Activated naive CD4-positive, alpha-beta T cell treated with anti-CD3 and anti-CD28 coated beads, Interleukin-2, amount 10 ng/mL, durations not matched to agents 7 days and 5 days (primary cell): ENCODE measurements around the gene SLC25A3.
A peak's percentile ranks its signal among the peaks of the same experiment; 100 is the strongest.
"Not testable (repeated sequence)": the region's sequence is repeated elsewhere in the genome, so short reads cannot be mapped to it uniquely, and the experiment has no call there.

ENCODE experiments used
- CTCF ChIA-PET: fragments of 350-600 bp; sonication (Branson Sonifier 250); formaldehyde crosslinking; loops from one replicate; lab custom pipeline; 2021; ENCODE audit warnings: antibody characterized with exemption; lab: Charles Lee
- DNase-seq: peaks from one replicate; pipeline ENCODE4 v3.0.0-alpha.2; 2020
- H3K27ac Mint-ChIP-seq: one replicate; pipeline ENCODE4 v1.8.0; 2021; ENCODE audit warnings: mild to moderate bottlenecking, moderate library complexity, mixed read lengths
- H3K27me3 Mint-ChIP-seq: one replicate; pipeline ENCODE4 v1.8.0; 2021; ENCODE audit warnings: mild to moderate bottlenecking, mixed read lengths
- H3K36me3 Mint-ChIP-seq: one replicate; pipeline ENCODE4 v1.8.0; 2021; ENCODE audit warnings: mixed read lengths
- H3K4me1 Mint-ChIP-seq: one replicate; pipeline ENCODE4 v1.8.0; 2021; ENCODE audit warnings: mixed read lengths
- H3K4me3 Mint-ChIP-seq: one replicate; pipeline ENCODE4 v1.8.0; 2021; ENCODE audit warnings: mild to moderate bottlenecking, moderate library complexity, mixed read lengths
- H3K9me3 Mint-ChIP-seq: one replicate; pipeline ENCODE4 v1.8.0; 2021; ENCODE audit warnings: mixed read lengths

SLC25A3 gene

GRCh38 chr12:98579347-98579746 is 14.1 kb upstream of the SLC25A3 start:
- H3K4me1 Mint-ChIP-seq, result no peaks in the 10 kb centered on the region
- peaks cover 20% of the 10 kb centered on the region for H3K27me3 Mint-ChIP-seq
- DNase-seq, result no peak
- no peaks in the 10 kb centered on the region for H3K36me3 Mint-ChIP-seq
- H3K27ac Mint-ChIP-seq, result no peak overlapping the region
- CTCF ChIA-PET, result interaction anchor here (1.7 kb wide), 1 partner anchor 12 kb away, joined by 6 read pairs; no protein-coding TSS in a partner anchor
- no peak overlapping the region for H3K4me3 Mint-ChIP-seq
- H3K9me3 Mint-ChIP-seq, result peaks cover 3% of the 10 kb centered on the region

DNA sequence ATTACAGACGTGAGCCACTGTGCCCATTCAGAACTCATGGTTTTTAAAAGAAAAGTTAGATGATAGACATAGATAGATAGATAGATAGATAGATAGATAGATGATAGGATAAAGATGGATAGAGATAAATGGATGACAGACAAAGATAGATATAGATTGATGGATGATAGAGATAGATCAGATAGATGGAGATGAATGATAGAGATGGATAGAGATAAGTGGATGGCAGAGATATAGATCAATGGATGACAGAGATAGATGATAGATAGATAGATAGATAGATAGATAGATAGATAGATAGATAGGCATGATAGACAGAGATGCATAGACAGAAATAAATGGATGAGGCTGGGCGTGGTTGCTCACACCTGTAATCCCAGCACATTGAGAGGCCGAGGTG is 13.7 kb upstream of the SLC25A3 start:
- no peaks in the 10 kb centered on the region for H3K36me3 Mint-ChIP-seq
- peaks cover 20% of the 10 kb centered on the region for H3K27me3 Mint-ChIP-seq
- H3K4me3 Mint-ChIP-seq, result no peak overlapping the region
- CTCF ChIA-PET, result interaction anchor here (1.7 kb wide), 1 partner anchor 13 kb away, joined by 6 read pairs; no protein-coding TSS in a partner anchor
- peaks cover 3% of the 10 kb centered on the region for H3K9me3 Mint-ChIP-seq
- DNase-seq, result no peak
- H3K27ac Mint-ChIP-seq, result no peak overlapping the region
- H3K4me1 Mint-ChIP-seq, result no peaks in the 10 kb centered on the region

DNA sequence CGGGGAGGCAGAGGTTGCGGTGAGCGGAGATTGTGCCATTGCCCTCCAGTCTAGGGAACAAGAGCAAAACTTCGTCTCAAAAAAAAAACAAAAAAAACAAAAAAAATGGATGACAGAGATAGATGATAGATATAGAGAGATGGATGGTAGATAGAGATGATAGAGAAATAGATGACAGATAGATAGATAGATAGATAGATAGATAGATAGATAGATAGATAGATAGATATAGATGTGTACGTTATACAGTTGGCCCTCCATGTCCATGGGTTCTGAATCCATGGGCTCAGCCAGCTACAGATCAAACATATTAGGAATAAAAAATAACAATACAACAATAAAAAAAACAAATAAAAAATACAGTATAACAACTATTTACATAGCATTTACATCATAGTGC is 12.8 kb upstream of the SLC25A3 start:
- Mint-ChIP-seq H3K36me3 (no peaks in the 10 kb centered on the region), H3K27ac (no peak overlapping the region), H3K4me1 (no peaks in the 10 kb centered on the region), H3K27me3 (peaks cover 20% of the 10 kb centered on the region), H3K9me3 (peaks cover 3% of the 10 kb centered on the region), H3K4me3 (no peak overlapping the region)
- DNase-seq, result no peak
- CTCF ChIA-PET, result no interaction called here

GRCh38 chr12:98581101-98581500 is 12.4 kb upstream of the SLC25A3 start:
- no peak overlapping the region for H3K4me3 Mint-ChIP-seq
- DNase-seq, result no peak
- H3K27me3 Mint-ChIP-seq, result peaks cover 20% of the 10 kb centered on the region
- CTCF ChIA-PET, result no interaction called here
- H3K27ac Mint-ChIP-seq, result no peak overlapping the region
- H3K36me3 Mint-ChIP-seq, result no peaks in the 10 kb centered on the region
- H3K4me1 Mint-ChIP-seq, result no peaks in the 10 kb centered on the region
- H3K9me3 Mint-ChIP-seq, result peaks cover 3% of the 10 kb centered on the region

DNA sequence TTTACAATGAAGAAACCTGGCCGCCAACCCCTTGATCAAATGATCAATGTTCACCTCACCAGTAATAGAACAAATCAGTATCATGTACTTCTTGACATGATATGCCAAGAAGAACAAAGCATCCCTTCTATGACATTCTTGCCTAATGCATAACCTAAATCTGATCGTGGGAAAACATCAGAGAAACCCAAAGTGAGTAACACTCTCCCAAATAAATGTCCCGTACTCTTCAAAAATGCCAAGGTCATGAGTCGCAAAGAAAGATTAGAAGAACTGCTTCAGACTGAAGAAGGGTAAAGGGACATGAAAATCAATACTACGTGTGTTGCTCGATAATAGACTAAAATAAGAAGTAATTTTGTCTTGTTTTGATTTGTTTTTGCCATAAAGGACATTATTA is 11.4 kb upstream of the SLC25A3 start:
- DNase-seq, result no peak
- Mint-ChIP-seq H3K4me3 (no peak overlapping the region), H3K4me1 (no peaks in the 10 kb centered on the region), H3K27me3 (peaks cover 20% of the 10 kb centered on the region), H3K36me3 (no peaks in the 10 kb centered on the region), H3K9me3 (no peaks in the 10 kb centered on the region), H3K27ac (no peak overlapping the region)
- CTCF ChIA-PET, result interaction anchor here (1.6 kb wide), 1 partner anchor 11 kb away, joined by 4 read pairs; no protein-coding TSS in a partner anchor

- Mint-ChIP-seq H3K4me1 (peaks cover 2% of the 10 kb centered on the region), H3K4me3 (no peak overlapping the region), H3K27ac (no peak overlapping the region), H3K36me3 (no peaks in the 10 kb centered on the region), H3K27me3 (peaks cover 20% of the 10 kb centered on the region), H3K9me3 (no peaks in the 10 kb centered on the region)
- CTCF ChIA-PET, result interaction anchor here (1.7 kb wide), 1 partner anchor 20 kb away, joined by 6 read pairs; no protein-coding TSS in a partner anchor
- no peak for DNase-seq
These were observed 6.4 kb upstream of the SLC25A3 start for GRCh38 chr12:98587084-98587483.

- Mint-ChIP-seq H3K27ac (peak overlapping the region; percentile 2), H3K36me3 (peaks cover 18% of the 10 kb centered on the region), H3K4me3 (peak overlapping the region; percentile 30), H3K4me1 (peaks cover 21% of the 10 kb centered on the region), H3K27me3 (peaks cover 11% of the 10 kb centered on the region), H3K9me3 (no peaks in the 10 kb centered on the region)
- DNase-seq, result no peak
- CTCF ChIA-PET, result interaction anchor here (0.9 kb wide), 1 partner anchor 24 kb away, joined by 3 read pairs; no protein-coding TSS in a partner anchor
These were observed 2.3 kb upstream of the SLC25A3 start for GRCh38 chr12:98591209-98591608.

GRCh38 chr12:98592825-98593322 is 612 bp upstream of the SLC25A3 start:
- peak overlapping the region; percentile 85 for H3K4me3 Mint-ChIP-seq
- peaks cover 32% of the 10 kb centered on the region for H3K4me1 Mint-ChIP-seq
- H3K9me3 Mint-ChIP-seq, result no peaks in the 10 kb centered on the region
- CTCF ChIA-PET, result interaction anchor here (0.5 to 1.5 kb wide), 6 partner anchors 48 to 102 kb away, joined by 3 to 5 read pairs (median 3); no protein-coding TSS in a partner anchor
- peak overlapping the region; percentile 98 for H3K27ac Mint-ChIP-seq
- H3K36me3 Mint-ChIP-seq, result peaks cover 27% of the 10 kb centered on the region
- DNase-seq, result no peak
- H3K27me3 Mint-ChIP-seq, result peaks cover 8% of the 10 kb centered on the region

DNA sequence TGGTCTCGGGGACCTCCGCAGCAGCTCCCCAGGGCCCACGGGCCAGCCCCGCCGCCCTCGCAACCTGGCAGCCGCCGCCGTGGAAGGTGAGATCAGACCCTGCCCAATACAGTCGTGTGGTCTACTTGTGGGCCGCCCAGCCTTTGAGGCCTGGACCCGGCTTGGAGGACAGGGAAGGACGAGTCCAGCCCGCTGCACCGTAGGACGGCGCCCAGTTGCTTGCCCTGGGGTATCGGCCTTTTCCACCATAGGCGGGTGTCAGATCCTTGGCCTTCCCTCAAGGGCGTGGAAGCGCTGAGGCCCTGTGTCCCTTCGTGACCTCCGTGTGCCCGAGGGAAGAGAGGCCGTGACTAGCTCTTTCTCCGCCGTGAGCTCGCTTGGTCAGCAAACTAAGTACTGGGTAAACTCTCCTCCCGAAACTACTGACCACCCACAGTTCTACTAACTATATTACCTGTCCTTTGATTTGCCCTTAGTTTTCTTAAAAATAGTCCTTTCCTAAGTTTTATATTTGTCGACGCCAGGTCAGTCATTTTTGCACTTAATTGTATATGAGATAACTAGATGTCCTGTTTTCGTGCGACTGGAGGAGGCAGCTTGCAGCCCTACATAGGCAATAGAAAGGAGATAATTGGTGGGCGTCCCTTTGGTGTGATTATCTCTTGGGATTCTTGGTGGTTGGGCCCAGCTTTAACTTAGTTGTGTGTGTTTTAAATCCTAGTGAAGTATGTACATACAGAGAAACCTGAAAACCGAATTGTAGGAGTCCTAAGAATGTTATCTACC is 757 bp downstream of the SLC25A3 start:
- peak overlapping the region; percentile 98 for H3K27ac Mint-ChIP-seq
- CTCF ChIA-PET, result interaction anchor here (0.7 to 1.6 kb wide), 9 partner anchors 13 to 73 kb away, joined by 3 to 10 read pairs (median 3); no protein-coding TSS in a partner anchor
- no peak for DNase-seq
- no peaks in the 10 kb centered on the region for H3K9me3 Mint-ChIP-seq
- peak overlapping the region; percentile 85 for H3K4me3 Mint-ChIP-seq
- peaks cover 6% of the 10 kb centered on the region for H3K27me3 Mint-ChIP-seq
- H3K4me1 Mint-ChIP-seq, result peaks cover 37% of the 10 kb centered on the region
- peaks cover 34% of the 10 kb centered on the region for H3K36me3 Mint-ChIP-seq

- peaks cover 37% of the 10 kb centered on the region for H3K4me1 Mint-ChIP-seq
- CTCF ChIA-PET, result interaction anchor here (0.6 to 1.6 kb wide), 8 partner anchors 24 to 80 kb away, joined by 3 to 6 read pairs (median 3); partner anchors contain the start of gene TMPO
- H3K27me3 Mint-ChIP-seq, result no peaks in the 10 kb centered on the region
- H3K36me3 Mint-ChIP-seq, result peaks cover 37% of the 10 kb centered on the region
- DNase-seq, result peak; percentile 31
- H3K4me3 Mint-ChIP-seq, result peak overlapping the region; percentile 85
- peak overlapping the region; percentile 98 for H3K27ac Mint-ChIP-seq
- no peaks in the 10 kb centered on the region for H3K9me3 Mint-ChIP-seq
These were observed 1.9 kb downstream of the SLC25A3 start for GRCh38 chr12:98595243-98595988.

- not testable (repeated sequence) for DNase-seq, H3K27me3 Mint-ChIP-seq, H3K4me3 Mint-ChIP-seq, H3K9me3 Mint-ChIP-seq, H3K27ac Mint-ChIP-seq
- CTCF ChIA-PET, result interaction anchor here (0.9 to 1.0 kb wide), 2 partner anchors 31 to 200 kb away, joined by 3 to 4 read pairs; no protein-coding TSS in a partner anchor
- H3K4me1 Mint-ChIP-seq, result peaks cover 34% of the 10 kb centered on the region
- H3K36me3 Mint-ChIP-seq, result peaks cover 46% of the 10 kb centered on the region
These were observed 3.8 kb downstream of the SLC25A3 start for GRCh38 chr12:98597313-98597712.

GRCh38 chr12:98601924-98602323 is 8.4 kb downstream of the SLC25A3 start:
- Mint-ChIP-seq H3K4me1 (peaks cover 13% of the 10 kb centered on the region), H3K4me3 (no peak overlapping the region), H3K36me3 (peaks cover 36% of the 10 kb centered on the region), H3K27ac (no peak overlapping the region), H3K27me3 (no peaks in the 10 kb centered on the region), H3K9me3 (no peaks in the 10 kb centered on the region)
- no peak for DNase-seq
- CTCF ChIA-PET, result no interaction called here

- no peak for DNase-seq
- Mint-ChIP-seq H3K4me3 (no peak overlapping the region), H3K27ac (no peak overlapping the region), H3K4me1 (peaks cover 10% of the 10 kb centered on the region), H3K27me3 (no peaks in the 10 kb centered on the region), H3K36me3 (peaks cover 16% of the 10 kb centered on the region), H3K9me3 (no peaks in the 10 kb centered on the region)
- CTCF ChIA-PET, result interaction anchor here (1.1 to 1.4 kb wide), 3 partner anchors 13 to 73 kb away, joined by 3 to 4 read pairs (median 3); partner anchors contain the start of gene SLC25A3
These were observed 13.0 kb downstream of the SLC25A3 start for GRCh38 chr12:98606359-98606988.
